IPS DF 19.7 (cell line): ENCODE data around the gene POU5F2.

ENCODE experiments used
- DNase-seq: peaks from one replicate; pipeline ENCODE4 v3.0.0-alpha.2; 2013; ENCODE audit warnings: low read depth, low spot score

POU5F2 gene

DNA sequence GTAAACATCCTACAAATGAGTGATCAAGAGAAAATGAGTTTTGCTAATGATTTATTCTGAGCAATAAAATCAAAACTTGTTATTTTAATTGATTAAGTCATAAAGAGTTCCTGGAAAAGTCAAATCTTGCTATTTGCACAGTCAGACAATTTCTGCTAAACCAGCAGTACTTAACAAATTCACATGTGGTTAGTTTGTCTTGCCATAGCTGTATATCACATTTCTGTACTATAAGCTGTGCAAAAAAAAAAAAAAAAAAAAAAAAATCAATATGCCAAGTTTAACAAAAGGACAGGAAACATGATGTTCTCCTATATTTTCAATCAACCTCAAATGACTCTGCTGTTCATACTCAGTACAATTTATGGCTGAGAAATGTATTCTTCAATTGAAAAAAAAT is 24.9 kb downstream of the POU5F2 start:
- no peak for DNase-seq

DNA sequence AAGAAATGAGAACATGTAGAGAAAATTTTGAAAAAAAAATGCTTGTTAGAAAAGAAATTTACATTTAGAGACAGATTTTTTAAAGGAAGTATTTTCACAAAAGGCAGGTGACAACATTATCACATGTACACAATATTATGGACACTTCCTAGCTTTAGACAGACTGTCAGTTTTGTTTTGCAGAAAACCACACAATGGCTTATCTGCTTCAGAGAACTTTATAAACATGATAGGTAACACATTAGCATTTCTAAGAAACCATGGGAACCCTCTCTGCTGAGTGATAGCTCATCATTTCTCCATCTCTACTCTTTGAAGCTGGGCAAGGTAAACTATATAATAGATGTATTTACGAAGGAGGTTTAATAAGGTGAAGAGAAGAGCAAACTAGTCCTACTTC is 25.6 kb downstream of the POU5F2 start:
- no peak for DNase-seq

DNA sequence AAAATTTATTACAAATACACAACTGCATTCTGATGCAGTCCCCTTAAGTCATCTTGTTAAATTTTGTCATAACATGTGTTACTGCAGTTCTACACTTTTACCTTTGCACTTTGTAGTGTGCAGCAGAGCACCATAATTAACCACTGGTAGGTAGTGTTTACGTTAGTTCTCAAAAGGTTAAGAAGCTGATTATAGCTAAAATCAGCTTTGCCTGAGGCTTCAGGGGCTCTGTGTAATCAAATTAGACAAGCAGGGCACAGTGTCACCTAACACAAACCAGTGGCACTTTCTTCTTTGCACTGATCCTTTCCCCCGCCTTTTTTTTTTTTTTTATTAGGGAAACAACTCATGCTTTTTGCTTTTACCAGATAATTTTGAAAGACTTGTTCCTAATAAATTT is 26.1 kb downstream of the POU5F2 start:
- no peak for DNase-seq

DNA sequence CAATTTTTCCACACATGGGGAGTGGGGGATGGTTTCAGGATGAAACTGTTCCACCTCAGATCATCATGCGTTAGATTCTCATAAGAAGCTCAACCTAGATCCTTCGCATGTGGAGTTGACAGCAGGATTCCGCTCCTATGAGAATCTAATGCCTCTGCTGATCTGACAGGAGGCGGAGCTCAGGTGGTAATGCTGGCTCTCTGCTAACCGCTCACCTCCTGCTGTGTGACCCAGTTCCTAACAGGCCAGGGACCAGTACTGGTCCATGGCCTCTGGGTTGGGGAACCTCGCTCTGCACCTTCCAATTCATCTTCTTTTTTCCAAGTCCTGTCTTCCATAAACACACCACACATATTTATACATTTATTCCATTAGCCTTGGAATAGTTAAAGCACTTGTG is 33.0 kb downstream of the POU5F2 start:
- DNase-seq: no peak

DNA sequence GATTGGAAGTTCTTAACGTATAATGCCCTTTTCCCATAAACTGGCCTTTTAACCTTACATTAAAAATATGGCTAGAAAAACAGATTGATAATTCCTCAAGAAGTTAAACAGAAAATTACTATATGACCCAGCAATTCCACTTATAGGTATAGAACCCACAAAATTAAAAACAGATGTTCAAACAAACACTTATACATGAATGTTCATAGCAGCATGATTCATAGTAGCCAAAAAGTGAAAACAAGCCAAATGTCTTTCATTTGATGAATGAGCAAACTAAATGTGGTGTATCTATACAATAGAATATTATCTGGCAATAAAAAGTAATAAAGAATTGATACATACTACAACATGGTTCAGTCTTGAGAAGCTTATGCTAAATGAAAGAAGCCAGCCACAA is 35.5 kb downstream of the POU5F2 start:
- no peak for DNase-seq

DNA sequence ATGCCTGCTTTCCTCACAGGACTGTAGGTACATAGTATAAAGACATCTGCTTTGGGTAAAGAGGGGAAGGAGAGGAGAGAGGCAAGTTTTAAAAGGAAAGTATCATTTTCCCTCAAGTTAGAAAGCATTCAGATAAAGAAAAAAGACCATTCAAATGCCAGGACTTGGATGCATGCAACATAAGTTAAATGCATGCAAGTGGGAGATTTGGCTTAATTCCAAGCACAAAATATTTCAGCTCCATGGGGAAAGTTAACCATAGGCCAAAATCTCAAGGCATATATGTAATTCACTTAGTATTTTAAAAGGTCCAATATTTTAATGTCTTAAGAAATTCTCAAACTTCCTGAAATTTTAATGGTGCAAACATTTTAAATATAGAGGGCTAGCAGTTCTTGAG is 36.4 kb downstream of the POU5F2 start:
- no peak for DNase-seq

DNA sequence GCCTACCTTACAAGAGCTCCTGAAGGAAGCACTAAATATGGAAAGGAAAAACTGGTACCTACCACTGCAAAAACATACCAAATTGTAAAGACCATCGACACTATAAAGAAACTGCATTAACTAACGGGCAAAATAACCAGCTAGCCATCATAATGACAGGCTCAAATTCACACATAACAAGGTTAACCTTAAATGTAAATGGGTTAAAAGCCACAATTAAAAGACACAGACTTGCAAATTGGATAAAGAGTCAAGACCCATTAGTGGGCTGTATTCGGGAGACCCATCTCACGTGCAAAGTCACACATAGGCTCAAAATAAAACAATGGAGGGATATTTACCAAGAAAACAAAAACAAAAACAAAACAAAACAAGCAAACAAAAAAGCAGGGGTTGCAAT is 49.4 kb downstream of the POU5F2 start:
- DNase-seq: no peak
